Adrenal gland (tissue), 12 donors: ENCODE data around the gene BRMS1. TPM values are rescaled to one million over a fixed set of nuclear protein-coding genes. Genes with fewer than 3 reads are reported as not detected.
A peak's percentile ranks its signal among the peaks of the same experiment; 100 is the strongest.

ENCODE experiments used
- DNase-seq, 7 donors: peaks; one replicate each; pipeline ENCODE4 v3.0.0-alpha.2; 2019 to 2020
- H3K27ac ChIP-seq, 5 donors: fragments of 200-600 bp; sonication (generic) in 4 of 5; 1 replicate in 3 of 5; 2 replicates in 2 of 5; pipeline versions ENCODE4 v1.5.1 to v1.8.0; 2016 to 2020; ENCODE audit warnings: mild to moderate bottlenecking in 1 of 5
- H3K27me3 ChIP-seq: fragments of 200-600 bp; 2 replicates; pipeline ENCODE4 v1.8.0; 2021
- H3K36me3 ChIP-seq, 2 donors: fragments of 200-600 bp; replicated peaks in 1 of 2; 1 replicate in 1 of 2; 2 replicates in 1 of 2; pipeline versions ENCODE4 v1.5.1 to v1.8.0; 2018 to 2022
- H3K4me1 ChIP-seq, 2 donors: fragments of 200-600 bp; replicated peaks in 1 of 2; 1 replicate in 1 of 2; 2 replicates in 1 of 2; pipeline versions ENCODE4 v1.5.1 to v1.8.0; 2018 to 2021
- H3K4me3 ChIP-seq, 4 donors: fragments of 200-600 bp; sonication (generic) in 3 of 4; one replicate each; pipeline ENCODE4 v1.5.1; 2016 to 2018
- H3K9me3 ChIP-seq, 3 donors: fragments of 200-600 bp; sonication (generic) in 1 of 3; replicated peaks in 1 of 3; 1 replicate in 2 of 3; 2 replicates in 1 of 3; pipeline versions ENCODE4 v1.5.1 to v1.8.0; 2016 to 2021
- POLR2A ChIP-seq, 2 donors: fragments of 450-650 bp; IDR thresholded peaks; one replicate each; pipeline ENCODE4 v1.6.1; 2017; ENCODE audit warnings: antibody characterized with exemption in 2 of 2, mild to moderate bottlenecking in 2 of 2, moderate library complexity in 1 of 2
- WGBS, 4 donors: extraction: QIAGEN DNeasy Blood & Tissue Kit in 2 of 4; methylation state at CpG; one replicate each; pipeline versions ENCODE4 v1.1.5 to v1.1.7; 2013 to 2017; 5-methylcytosine and 5-hydroxymethylcytosine counted together
- intact Hi-C, 2 donors: fragments of 100-400 bp; cut with DNase I; formaldehyde crosslinking; loops; one replicate each; pipeline versions ENCODE4 v1.14.1 to v1.15.0; 2022 to 2023
- polyA plus RNA-seq, 3 donors: library from polyadenylated mRNA; stranded (reverse); fragments of 200-250 nt in 2 of 3; fragments of 350-450 nt in 1 of 3; fragmentation: Illumina TruSeq in 1 of 3; extraction: RNeasy Lipid Tissue Mini Kit (QIAGEN cat#74804) in 1 of 3; gene quantifications; one replicate each; pipeline ENCODE4 v1.2.3, GENCODE V29; 2013 to 2014
- total RNA-seq, 9 donors: library from RNA; depleted of rRNA in 4 of 9; stranded (reverse); fragments of >200 nt in 4 of 9; fragments of 120-200 nt in 1 of 9; fragmentation: NEBNext Ultra II Directional in 1 of 9; extraction: Animal tissue kit (Norgen Biotek cat#: 25700) in 1 of 9; gene quantifications; one replicate each; pipeline versions ENCODE4 v1.1.0 to v1.2.4, GENCODE V29; 2013 to 2023
- TF ChIP-seq, protein P1 (sequence below), 6 experiments: fragments of 450-650 bp in 4 of 6; fragments of 200-600 bp in 2 of 6; sonication (generic) in 1 of 6; IDR thresholded peaks; 1 replicate in 5 of 6; 2 replicates in 1 of 6; pipeline versions ENCODE4 v1.5.1 to v1.8.0; 2016 to 2021; ENCODE audit warnings: antibody characterized with exemption in 6 of 6, mild to moderate bottlenecking in 2 of 6, moderate library complexity in 1 of 6
- donor health status: healthy with polysubstance abuse.
- donor health status: Bipolar disorder and iron deficiency.
- donor health status: DM: yes; HTN: yes; CAD: no.
- donor health status: DM: no; HTN: no; CAD: no.
- donor health status: DM: no; HTN: no; CAD: no.
- donor health status: DM: yes; HTN: yes; CAD: no.

Gene BRMS1
- total and polyA plus RNA-seq, 12 donors, result 22.4 to 55.3 (median 41.7) TPM

DNA sequence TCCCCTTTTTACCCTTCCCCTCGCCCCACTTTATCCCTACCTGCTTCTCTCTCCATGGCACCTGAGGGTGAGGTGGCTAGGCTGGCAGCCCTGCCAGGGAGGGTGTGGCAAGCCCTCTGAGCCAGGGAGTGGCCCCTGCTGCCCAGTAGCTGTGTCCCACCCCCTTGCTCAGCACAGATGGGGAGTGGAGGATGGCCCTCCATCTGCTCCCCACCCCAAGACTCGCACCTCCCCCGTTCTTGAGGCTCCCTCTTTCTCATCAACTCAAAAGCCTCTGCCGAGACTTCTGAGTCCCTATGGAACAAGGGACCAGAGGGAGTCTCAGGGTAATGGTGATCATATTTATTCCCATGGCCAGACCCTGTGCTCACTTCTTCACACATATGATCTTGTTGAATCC is 51.6 kb downstream of the BRMS1 start:
- no peaks in the 10 kb centered on the region for H3K9me3 ChIP-seq
- TF ChIP-seq, protein P1, sequence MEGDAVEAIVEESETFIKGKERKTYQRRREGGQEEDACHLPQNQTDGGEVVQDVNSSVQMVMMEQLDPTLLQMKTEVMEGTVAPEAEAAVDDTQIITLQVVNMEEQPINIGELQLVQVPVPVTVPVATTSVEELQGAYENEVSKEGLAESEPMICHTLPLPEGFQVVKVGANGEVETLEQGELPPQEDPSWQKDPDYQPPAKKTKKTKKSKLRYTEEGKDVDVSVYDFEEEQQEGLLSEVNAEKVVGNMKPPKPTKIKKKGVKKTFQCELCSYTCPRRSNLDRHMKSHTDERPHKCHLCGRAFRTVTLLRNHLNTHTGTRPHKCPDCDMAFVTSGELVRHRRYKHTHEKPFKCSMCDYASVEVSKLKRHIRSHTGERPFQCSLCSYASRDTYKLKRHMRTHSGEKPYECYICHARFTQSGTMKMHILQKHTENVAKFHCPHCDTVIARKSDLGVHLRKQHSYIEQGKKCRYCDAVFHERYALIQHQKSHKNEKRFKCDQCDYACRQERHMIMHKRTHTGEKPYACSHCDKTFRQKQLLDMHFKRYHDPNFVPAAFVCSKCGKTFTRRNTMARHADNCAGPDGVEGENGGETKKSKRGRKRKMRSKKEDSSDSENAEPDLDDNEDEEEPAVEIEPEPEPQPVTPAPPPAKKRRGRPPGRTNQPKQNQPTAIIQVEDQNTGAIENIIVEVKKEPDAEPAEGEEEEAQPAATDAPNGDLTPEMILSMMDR (IDR thresholded peaks at IDR 0.05), result no peak
- no peak for TF ChIP-seq POLR2A (IDR thresholded peaks at IDR 0.05)
- peaks cover 5 to 14% of the 10 kb centered on the region in 2 donors for H3K4me1 ChIP-seq
- no peak for DNase-seq
- no peak overlapping the region for H3K27ac ChIP-seq
- intact Hi-C loops, result no loop called here
- peaks cover 8% of the 10 kb centered on the region for H3K27me3 ChIP-seq
- no peaks in the 10 kb centered on the region for H3K36me3 ChIP-seq
- 68 to 80% (median 76%) methylated on average over 3 to 4 of the region's 4 CpGs for WGBS, 4 donors
- no peak overlapping the region for H3K4me3 ChIP-seq

DNA sequence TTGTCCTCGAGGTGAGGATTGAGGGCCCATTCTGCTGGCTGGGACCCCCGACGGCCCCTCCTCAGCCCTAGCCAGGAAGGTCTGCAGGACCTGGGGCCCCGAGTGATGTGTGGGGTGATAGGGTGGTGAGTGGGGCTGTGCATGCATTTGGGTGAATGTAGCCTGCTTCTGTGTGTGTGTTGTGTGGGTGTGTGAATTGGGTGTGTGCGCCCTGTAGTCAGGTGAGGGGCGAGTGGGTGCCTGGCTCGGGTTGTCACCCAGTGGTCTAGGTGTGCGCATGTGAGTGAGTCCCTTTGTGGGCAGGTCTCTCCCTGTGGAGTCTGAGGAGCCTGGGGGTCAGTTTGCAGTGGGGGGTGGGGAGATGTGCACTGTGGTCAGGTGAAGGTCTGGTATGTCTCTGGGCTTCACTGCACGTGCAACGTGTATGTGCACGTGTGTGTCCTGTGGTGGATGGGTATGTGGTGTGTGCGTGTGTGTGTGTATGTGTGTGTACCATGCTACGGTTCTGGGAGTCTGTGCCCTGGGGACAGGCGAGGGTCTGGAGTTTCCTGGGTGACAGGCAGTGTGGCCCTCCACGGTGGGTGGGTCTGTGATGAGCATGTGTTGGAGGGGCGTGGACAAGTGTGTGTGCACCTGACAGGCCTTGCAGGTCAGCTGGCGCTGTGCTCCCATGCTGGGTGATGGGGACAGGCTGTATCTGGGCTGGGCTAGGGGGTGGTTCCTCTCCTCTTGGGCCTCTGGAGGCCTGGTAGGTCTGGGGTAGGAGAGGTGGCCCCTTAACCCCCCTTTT is 52.2 kb downstream of the BRMS1 start:
- WGBS, 4 donors, result 49 to 64% (median 54%) methylated on average over 11 to 17 of the region's 17 CpGs
- Histone ChIP-seq H3K27me3 (peaks cover 8% of the 10 kb centered on the region), H3K4me1 (peaks cover 11 to 20% of the 10 kb centered on the region in 2 donors), H3K9me3 (no peaks in the 10 kb centered on the region), H3K27ac (peak overlapping the region in 1 of 5 donors; percentile 52), H3K4me3 (no peak overlapping the region), H3K36me3 (no peaks in the 10 kb centered on the region)
- intact Hi-C loops, result no loop called here
- peak in 2 of 7 donors; percentile 19 to 20 for DNase-seq
- no peak for TF ChIP-seq POLR2A (IDR thresholded peaks at IDR 0.05)
- TF ChIP-seq, protein P1 (IDR thresholded peaks at IDR 0.05), result no peak

DNA sequence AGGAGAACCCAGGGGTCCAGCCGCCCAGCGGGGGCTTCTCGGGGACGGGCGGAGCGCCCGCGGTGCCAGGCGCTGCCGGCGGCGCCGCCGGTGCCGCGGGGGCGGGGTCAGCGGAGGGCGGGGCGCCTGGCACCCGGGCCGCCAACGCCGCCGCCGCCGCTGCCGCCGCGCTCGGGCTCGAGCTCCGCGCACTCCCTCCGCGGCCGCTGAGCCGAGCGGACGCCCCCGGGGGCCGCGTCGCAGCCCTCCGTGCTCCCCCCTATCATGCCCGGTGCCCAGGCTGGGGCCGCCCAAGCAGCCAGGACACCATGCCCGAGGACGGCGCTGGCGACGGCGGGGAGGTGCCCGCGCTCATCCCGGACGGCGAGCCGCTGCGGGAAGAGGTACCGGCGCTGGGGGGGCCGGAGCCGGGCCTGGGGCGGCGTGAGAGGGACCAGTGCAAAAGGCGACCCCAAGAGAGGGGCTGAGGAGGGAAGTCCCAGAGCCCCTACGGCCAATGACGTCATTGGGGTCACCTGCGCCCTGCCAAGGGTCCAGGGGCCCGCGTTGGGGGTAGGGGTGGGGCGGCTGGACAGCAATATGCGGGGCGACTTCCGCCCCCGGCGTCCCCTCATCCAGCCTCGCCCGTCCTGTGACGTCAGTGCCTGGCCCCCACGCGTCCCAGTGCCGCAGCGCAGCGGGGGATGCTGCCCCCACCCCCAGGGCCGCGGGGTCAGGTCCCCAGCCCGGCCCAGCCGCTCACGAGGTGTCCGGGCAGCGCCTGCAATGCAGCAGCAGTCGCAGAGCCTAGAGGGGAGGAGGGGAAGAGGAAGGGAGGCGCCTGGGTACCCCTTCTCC is 53.0 kb downstream of the BRMS1 start, which contains the start of gene TMEM151A:
Gene TMEM151A (plus strand): TSS at position 189 of the 837 bp plus-strand sequence. CDS start 120 bp downstream, at position 309.
- Histone ChIP-seq H3K27me3 (peaks cover 8% of the 10 kb centered on the region), H3K4me1 (peaks cover 12 to 27% of the 10 kb centered on the region in 2 donors), H3K27ac (peak within 1 kb of the TSS in 1 of 5 donors; percentile 52), H3K9me3 (no peaks in the 10 kb centered on the region), H3K4me3 (peak within 1 kb of the TSS in 1 of 4 donors; percentile 52), H3K36me3 (no peaks in the 10 kb centered on the region)
- peak in 1 of 2 donors; percentile 26 for TF ChIP-seq POLR2A (IDR thresholded peaks at IDR 0.05)
- TF ChIP-seq, protein P1 (IDR thresholded peaks at IDR 0.05), result no peak
- peak in 2 of 7 donors; percentile 21 to 30 for DNase-seq
- WGBS, 4 donors, result 0 to 3% (median 1%) methylated on average over 1 to 95 of the region's 95 CpGs
- intact Hi-C loops, result no loop called here

DNA sequence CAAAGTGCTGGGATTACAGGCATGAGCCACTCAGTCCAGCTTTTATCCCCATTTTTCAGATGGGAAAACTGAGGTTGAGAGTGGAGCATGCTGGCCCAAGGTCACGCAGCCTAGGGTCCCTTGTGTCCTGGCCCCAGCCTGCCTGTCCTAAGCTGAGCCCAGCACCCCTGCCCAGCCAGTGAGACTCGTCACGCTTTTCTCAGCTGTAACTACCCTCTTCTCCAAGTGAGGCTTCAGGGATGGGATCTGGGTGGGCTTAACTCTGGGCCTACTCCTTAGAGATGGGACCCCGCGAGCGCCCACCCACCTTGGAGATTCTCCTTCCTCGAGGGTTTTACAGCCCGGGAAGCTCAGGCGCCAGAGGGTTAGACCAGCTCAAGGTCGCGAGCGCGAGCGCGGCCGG is 53.6 kb downstream of the BRMS1 start:
- peak in 1 of 7 donors; percentile 31 for DNase-seq
- Histone ChIP-seq H3K4me1 (peaks cover 12 to 27% of the 10 kb centered on the region in 2 donors), H3K4me3 (peak overlapping the region in 1 of 4 donors; percentile 52), H3K36me3 (no peaks in the 10 kb centered on the region), H3K9me3 (no peaks in the 10 kb centered on the region), H3K27me3 (peaks cover 8% of the 10 kb centered on the region), H3K27ac (peak overlapping the region in 1 of 5 donors; percentile 2)
- TF ChIP-seq, protein P1 (IDR thresholded peaks at IDR 0.05), result no peak
- TF ChIP-seq POLR2A (IDR thresholded peaks at IDR 0.05), result no peak
- WGBS, 4 donors, result 9 to 40% (median 12%) methylated on average over 1 to 16 of the region's 16 CpGs
- intact Hi-C loops, result no loop called here
